ENCODE measurements around the gene CGRRF1.

The CGRRF1 gene

GRCh38 chr14:54516709-54517108 lies 7.0 kb downstream of the CGRRF1 start:
- Histone ChIP-seq H4K8ac (ENCODE audit: low read depth, low read length) (no peak overlapping the region), H3K79me1 (ENCODE audit: low read length) (no peaks in the 10 kb centered on the region), H2BK120ac (ENCODE audit: insufficient read depth, low read length, poor library complexity) (no peak overlapping the region), H3K9ac (ENCODE audit: low read length) (no peak overlapping the region), H2BK12ac (ENCODE audit: low read length) (no peak overlapping the region), H3K18ac (ENCODE audit: low read length) (no peak overlapping the region), H3K4ac (ENCODE audit: low read depth, low read length) (no peak overlapping the region), H3K27ac (ENCODE audit: low read depth, low read length) (no peak overlapping the region), H2BK5ac (ENCODE audit: low read depth, low read length, poor library complexity) (no peak overlapping the region), H2AFZ (ENCODE audit: insufficient read depth, low read length, poor library complexity) (no peak overlapping the region), H2AK5ac (ENCODE audit: low read length) (no peak overlapping the region), H3K79me2 (ENCODE audit: control insufficient read depth, insufficient read depth, low read length, poor library complexity) (no peaks in the 10 kb centered on the region), H4K12ac (ENCODE audit: low read depth, low read length) (no peak overlapping the region), H3K4me1 (ENCODE audit: control insufficient read depth in 1 of 2, insufficient read depth in 2 of 2, low read length in 2 of 2) (no peaks in the 10 kb centered on the region), H4K91ac (ENCODE audit: low read depth, low read length) (no peak overlapping the region), H3K4me2 (ENCODE audit: low read length) (no peak overlapping the region), H3K4me3 (ENCODE audit: low read depth, low read length) (no peak overlapping the region), H3K36me3 (ENCODE audit: control insufficient read depth in 1 of 2, insufficient read depth in 2 of 2, low read length in 2 of 2) (no peaks in the 10 kb centered on the region), H3K9me3 (ENCODE audit: insufficient read depth, low read depth, low read length) (no peaks in the 10 kb centered on the region), H3K14ac (ENCODE audit: low read length) (no peak overlapping the region), H3K23ac (ENCODE audit: low read length) (no peak overlapping the region), H3K27me3 (ENCODE audit: insufficient read depth, low read length) (no peaks in the 10 kb centered on the region)
- no CpG with 5 or more reads among the region's 1 CpG for WGBS (ENCODE audit: extremely low coverage, insufficient coverage, insufficient read length)
- DNase-seq = no peak

- H3K9me3 ChIP-seq (ENCODE audit: insufficient read depth, low read depth, low read length) = no peaks in the 10 kb centered on the region
- no peak overlapping the region for H2BK12ac ChIP-seq (ENCODE audit: low read length)
- no peak overlapping the region for H2AK5ac ChIP-seq (ENCODE audit: low read length)
- no peak overlapping the region for H4K91ac ChIP-seq (ENCODE audit: low read depth, low read length)
- H3K4ac ChIP-seq (ENCODE audit: low read depth, low read length) = no peak overlapping the region
- no peak overlapping the region for H2BK5ac ChIP-seq (ENCODE audit: low read depth, low read length, poor library complexity)
- no peaks in the 10 kb centered on the region for H3K27me3 ChIP-seq (ENCODE audit: insufficient read depth, low read length)
- H3K18ac ChIP-seq (ENCODE audit: low read length) = no peak overlapping the region
- H3K79me2 ChIP-seq (ENCODE audit: control insufficient read depth, insufficient read depth, low read length, poor library complexity) = no peaks in the 10 kb centered on the region
- no peak overlapping the region for H3K4me2 ChIP-seq (ENCODE audit: low read length)
- H3K79me1 ChIP-seq (ENCODE audit: low read length) = no peaks in the 10 kb centered on the region
- no peak overlapping the region for H4K12ac ChIP-seq (ENCODE audit: low read depth, low read length)
- no CpG with 5 or more reads among the region's 4 CpGs for WGBS (ENCODE audit: extremely low coverage, insufficient coverage, insufficient read length)
- H3K14ac ChIP-seq (ENCODE audit: low read length) = no peak overlapping the region
- H2AFZ ChIP-seq (ENCODE audit: insufficient read depth, low read length, poor library complexity) = no peak overlapping the region
- no peak overlapping the region for H3K9ac ChIP-seq (ENCODE audit: low read length)
- H3K23ac ChIP-seq (ENCODE audit: low read length) = no peak overlapping the region
- no peak for DNase-seq
- no peak overlapping the region for H2BK120ac ChIP-seq (ENCODE audit: insufficient read depth, low read length, poor library complexity)
- peaks cover 1 to 2% of the 10 kb centered on the region in 2 experiments for H3K36me3 ChIP-seq (ENCODE audit: control insufficient read depth in 1 of 2, insufficient read depth in 2 of 2, low read length in 2 of 2)
- H3K27ac ChIP-seq (ENCODE audit: low read depth, low read length) = no peak overlapping the region
- H3K4me3 ChIP-seq (ENCODE audit: low read depth, low read length) = no peak overlapping the region
- H3K4me1 ChIP-seq (ENCODE audit: control insufficient read depth in 1 of 2, insufficient read depth in 2 of 2, low read length in 2 of 2) = no peaks in the 10 kb centered on the region
- H4K8ac ChIP-seq (ENCODE audit: low read depth, low read length) = no peak overlapping the region
Observed at GRCh38 chr14:54524410-54524809, 14.7 kb downstream of the CGRRF1 start.

GRCh38 chr14:54528973-54529372 lies 19.3 kb downstream of the CGRRF1 start:
- no peaks in the 10 kb centered on the region for H3K27me3 ChIP-seq (ENCODE audit: insufficient read depth, low read length)
- H3K4ac ChIP-seq (ENCODE audit: low read depth, low read length) = no peak overlapping the region
- no peak overlapping the region for H4K12ac ChIP-seq (ENCODE audit: low read depth, low read length)
- no peak overlapping the region for H3K4me2 ChIP-seq (ENCODE audit: low read length)
- peaks cover 0 to 1% of the 10 kb centered on the region in 2 experiments for H3K36me3 ChIP-seq (ENCODE audit: control insufficient read depth in 1 of 2, insufficient read depth in 2 of 2, low read length in 2 of 2)
- no peak overlapping the region for H4K8ac ChIP-seq (ENCODE audit: low read depth, low read length)
- no peak overlapping the region for H2BK5ac ChIP-seq (ENCODE audit: low read depth, low read length, poor library complexity)
- no peak overlapping the region for H2AFZ ChIP-seq (ENCODE audit: insufficient read depth, low read length, poor library complexity)
- no peak overlapping the region for H3K23ac ChIP-seq (ENCODE audit: low read length)
- no peak overlapping the region for H3K9ac ChIP-seq (ENCODE audit: low read length)
- no peak overlapping the region for H3K4me3 ChIP-seq (ENCODE audit: low read depth, low read length)
- H3K27ac ChIP-seq (ENCODE audit: low read depth, low read length) = no peak overlapping the region
- H3K9me3 ChIP-seq (ENCODE audit: insufficient read depth, low read depth, low read length) = no peaks in the 10 kb centered on the region
- no peak overlapping the region for H3K14ac ChIP-seq (ENCODE audit: low read length)
- H2BK120ac ChIP-seq (ENCODE audit: insufficient read depth, low read length, poor library complexity) = no peak overlapping the region
- DNase-seq = no peak
- no peak overlapping the region for H4K91ac ChIP-seq (ENCODE audit: low read depth, low read length)
- no peak overlapping the region for H2AK5ac ChIP-seq (ENCODE audit: low read length)
- no peaks in the 10 kb centered on the region for H3K79me2 ChIP-seq (ENCODE audit: control insufficient read depth, insufficient read depth, low read length, poor library complexity)
- no peak overlapping the region for H2BK12ac ChIP-seq (ENCODE audit: low read length)
- no peaks in the 10 kb centered on the region for H3K4me1 ChIP-seq (ENCODE audit: control insufficient read depth in 1 of 2, insufficient read depth in 2 of 2, low read length in 2 of 2)
- H3K79me1 ChIP-seq (ENCODE audit: low read length) = no peaks in the 10 kb centered on the region
- no peak overlapping the region for H3K18ac ChIP-seq (ENCODE audit: low read length)
- WGBS (ENCODE audit: extremely low coverage, insufficient coverage, insufficient read length) = no CpG with 5 or more reads among the region's 2 CpGs

- H3K9ac ChIP-seq (ENCODE audit: low read length) = no peak overlapping the region
- H3K36me3 ChIP-seq (ENCODE audit: control insufficient read depth in 1 of 2, insufficient read depth in 2 of 2, low read length in 2 of 2) = peaks cover 0 to 1% of the 10 kb centered on the region in 2 experiments
- H3K4me1 ChIP-seq (ENCODE audit: control insufficient read depth in 1 of 2, insufficient read depth in 2 of 2, low read length in 2 of 2) = no peaks in the 10 kb centered on the region
- no peak overlapping the region for H3K23ac ChIP-seq (ENCODE audit: low read length)
- no peak overlapping the region for H3K27ac ChIP-seq (ENCODE audit: low read depth, low read length)
- no peak overlapping the region for H3K4me3 ChIP-seq (ENCODE audit: low read depth, low read length)
- H4K91ac ChIP-seq (ENCODE audit: low read depth, low read length) = no peak overlapping the region
- H3K4ac ChIP-seq (ENCODE audit: low read depth, low read length) = no peak overlapping the region
- no CpG with 5 or more reads among the region's 1 CpG for WGBS (ENCODE audit: extremely low coverage, insufficient coverage, insufficient read length)
- H4K12ac ChIP-seq (ENCODE audit: low read depth, low read length) = no peak overlapping the region
- H2AFZ ChIP-seq (ENCODE audit: insufficient read depth, low read length, poor library complexity) = no peak overlapping the region
- H3K14ac ChIP-seq (ENCODE audit: low read length) = no peak overlapping the region
- no peaks in the 10 kb centered on the region for H3K79me1 ChIP-seq (ENCODE audit: low read length)
- H3K9me3 ChIP-seq (ENCODE audit: insufficient read depth, low read depth, low read length) = no peaks in the 10 kb centered on the region
- H3K4me2 ChIP-seq (ENCODE audit: low read length) = no peak overlapping the region
- H2BK5ac ChIP-seq (ENCODE audit: low read depth, low read length, poor library complexity) = no peak overlapping the region
- no peak overlapping the region for H2BK120ac ChIP-seq (ENCODE audit: insufficient read depth, low read length, poor library complexity)
- no peak overlapping the region for H3K18ac ChIP-seq (ENCODE audit: low read length)
- H3K27me3 ChIP-seq (ENCODE audit: insufficient read depth, low read length) = no peaks in the 10 kb centered on the region
- H2BK12ac ChIP-seq (ENCODE audit: low read length) = no peak overlapping the region
- no peak for DNase-seq
- H4K8ac ChIP-seq (ENCODE audit: low read depth, low read length) = no peak overlapping the region
- H2AK5ac ChIP-seq (ENCODE audit: low read length) = no peak overlapping the region
- H3K79me2 ChIP-seq (ENCODE audit: control insufficient read depth, insufficient read depth, low read length, poor library complexity) = no peaks in the 10 kb centered on the region
Observed at GRCh38 chr14:54529811-54530210, 20.1 kb downstream of the CGRRF1 start.
